ENCODE measurements around the gene DHCR24.

- TF ChIP-seq LEF1 (IDR thresholded peaks at IDR 0.05; ENCODE audit: borderline replicate concordance) (no peak), SUZ12 (IDR thresholded peaks at IDR 0.05) (no peak), SP1 (IDR thresholded peaks at IDR 0.05) (no peak), NFRKB (IDR thresholded peaks at IDR 0.05) (no peak), FOXA1 (IDR thresholded peaks at IDR 0.05) (no peak)
Observed at GRCh38 chr1:54853793-54854370, 33.1 kb downstream of the DHCR24 start.
